ENCODE measurements around the gene TOMM70. TPM values are rescaled to one million over a fixed set of nuclear protein-coding genes. Genes with fewer than 3 reads are reported as not detected.

Gene TOMM70
- total and polyA plus RNA-seq, 2 of the 13 experiments (the other 11 are each of a cell fraction or from before 2014, with no cell fraction given) = 27.0 to 77.2 TPM

GRCh38 chr3:100334488-100335351, 66.2 kb downstream of the TOMM70 start, which contains the start of gene NIT2 (continued):
- TF ChIP-seq ZNF30 (CRISPR knock-in tag; IDR thresholded peaks at IDR 0.05) = no peak
- TF ChIP-seq ZNF776 (CRISPR knock-in tag; IDR thresholded peaks at IDR 0.05) = peak; percentile 49
- no peak for TF ChIP-seq ZNF644 (CRISPR knock-in tag; IDR thresholded peaks at IDR 0.05; ENCODE audit: low read depth)
- no peak for TF ChIP-seq GABPA (IDR thresholded peaks at IDR 0.05; ENCODE audit: low read depth, low read length)
- TF ChIP-seq GABPA (CRISPR knock-in tag; IDR thresholded peaks at IDR 0.05; ENCODE audit: low read depth) = 0 out of 2 replicates have a peak, but pooled peaks have one; percentile 28
- no peak for TF ChIP-seq ZNF883 (CRISPR knock-in tag; IDR thresholded peaks at IDR 0.05; ENCODE audit: not compliant biosample characterization)
- peak; percentile 62 for TF ChIP-seq GATAD2A (CRISPR knock-in tag; IDR thresholded peaks at IDR 0.05)
- peak; percentile 75; the same call in 1 of the 2 replicates for TF ChIP-seq MAF1 (CRISPR knock-in tag; IDR thresholded peaks at IDR 0.05; ENCODE audit: borderline replicate concordance)
- TF ChIP-seq GTF2F1 (IDR thresholded peaks at IDR 0.05; ENCODE audit: low read length) = no peak
- TF ChIP-seq MYC (CRISPR knock-in tag; IDR thresholded peaks at IDR 0.05; ENCODE audit: borderline replicate concordance) = peak; percentile 86
- no peak; the same call in 1 of the 2 replicates for TF ChIP-seq HES4 (CRISPR knock-in tag; IDR thresholded peaks at IDR 0.05; ENCODE audit: borderline replicate concordance)
- peak in 1 of 2 experiments; percentile 57; a peak in 2 of 4 replicates for TF ChIP-seq EP300 (IDR thresholded peaks at IDR 0.05; ENCODE audit: low read depth in 2 of 2, low read length in 2 of 2)
- peak; percentile 29; the same call in 1 of the 2 replicates for TF ChIP-seq EP300 (CRISPR knock-in tag; IDR thresholded peaks at IDR 0.05; ENCODE audit: borderline replicate concordance)
- TF ChIP-seq NR3C1 (CRISPR knock-in tag; IDR thresholded peaks at IDR 0.05) = no peak
- TF ChIP-seq YEATS4 (CRISPR knock-in tag; IDR thresholded peaks at IDR 0.05; ENCODE audit: borderline replicate concordance) = peak; percentile 90
- TF ChIP-seq ZSCAN9 (CRISPR knock-in tag; IDR thresholded peaks at IDR 0.05; ENCODE audit: borderline replicate concordance) = peak; percentile 77; the same call in 1 of the 2 replicates
- peak; percentile 81 for TF ChIP-seq POLR2AphosphoS5 (IDR thresholded peaks at IDR 0.05; ENCODE audit: low read depth, low read length)
- no peak for TF ChIP-seq DPF2 (CRISPR knock-in tag; IDR thresholded peaks at IDR 0.05; ENCODE audit: borderline replicate concordance, low read depth)
- TF ChIP-seq MEIS2 (CRISPR knock-in tag; IDR thresholded peaks at IDR 0.05) = peak; percentile 52
- no peak for TF ChIP-seq HNRNPUL1 (IDR thresholded peaks at IDR 0.05; ENCODE audit: low read depth, low read length)
- peak; percentile 49; the same call in 1 of the 2 replicates for TF ChIP-seq ZNF629 (CRISPR knock-in tag; conservative IDR thresholded peaks at IDR 0.05)
- peak; percentile 55 for TF ChIP-seq CREM (IDR thresholded peaks at IDR 0.05)
- no peak for TF ChIP-seq CREM (CRISPR knock-in tag; IDR thresholded peaks at IDR 0.05)
- no peak for TF ChIP-seq MLX (CRISPR knock-in tag; IDR thresholded peaks at IDR 0.05)
- no peak for TF ChIP-seq IKZF4 (CRISPR knock-in tag; IDR thresholded peaks at IDR 0.05; ENCODE audit: borderline replicate concordance, low read depth, not compliant biosample characterization)
- TF ChIP-seq CTCF (CRISPR knock-in tag; IDR thresholded peaks at IDR 0.05) = 0 out of 2 replicates have a peak, but pooled peaks have one; percentile 17
- peak; percentile 28; the same call in 1 of the 2 replicates for TF ChIP-seq ZNF335 (CRISPR knock-in tag; IDR thresholded peaks at IDR 0.05)
- TF ChIP-seq ZBTB26 (CRISPR knock-in tag; IDR thresholded peaks at IDR 0.05; ENCODE audit: borderline replicate concordance) = no peak
- no peak for TF ChIP-seq NFIC (IDR thresholded peaks at IDR 0.05; ENCODE audit: low read length)
